Activated T-cell treated with anti-CD3 and anti-CD28 coated beads for 4 hours (primary cell): Measurements from ENCODE around the gene ST6GAL1.
"Not testable (repeated sequence)": the region's sequence is repeated elsewhere in the genome, so short reads cannot be mapped to it uniquely, and the experiment has no call there.

Source experiments
- DNase-seq: peaks from one replicate; pipeline ENCODE4 v3.0.0-alpha.2; 2020

The ST6GAL1 gene

DNA sequence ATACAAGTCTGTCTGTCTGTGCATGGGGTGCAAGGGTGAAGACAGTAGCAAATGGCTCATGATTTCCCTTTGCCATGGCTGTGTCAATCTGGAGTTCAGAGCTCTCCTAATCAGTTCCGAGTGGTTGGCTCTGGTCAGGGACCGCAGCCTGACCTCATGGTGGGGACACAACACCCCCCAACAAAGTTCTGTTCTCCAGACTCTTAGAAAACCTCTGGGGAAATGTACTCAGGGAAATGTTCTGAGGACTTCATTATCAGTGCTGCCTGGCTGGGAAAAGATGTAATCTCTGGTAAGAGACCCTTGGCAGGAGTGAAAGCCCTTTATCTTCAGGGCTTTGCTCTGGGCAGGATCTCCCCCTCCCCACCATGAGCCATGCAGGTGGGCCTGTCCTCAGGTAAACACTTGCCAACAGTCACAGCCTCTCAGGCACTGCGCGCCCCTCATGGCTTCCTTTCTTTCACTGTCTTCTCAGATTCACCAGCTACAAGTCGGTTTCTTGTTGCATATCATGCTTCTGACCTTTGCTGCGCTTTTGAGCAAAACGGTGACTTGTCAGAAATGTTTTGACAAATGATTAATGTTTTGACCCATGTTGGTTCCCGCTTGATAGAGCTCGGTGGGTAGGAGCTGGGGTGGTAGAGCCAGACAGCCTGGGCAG lies 95.5 kb downstream of the ST6GAL1 start:
- DNase-seq, result no peak

DNA sequence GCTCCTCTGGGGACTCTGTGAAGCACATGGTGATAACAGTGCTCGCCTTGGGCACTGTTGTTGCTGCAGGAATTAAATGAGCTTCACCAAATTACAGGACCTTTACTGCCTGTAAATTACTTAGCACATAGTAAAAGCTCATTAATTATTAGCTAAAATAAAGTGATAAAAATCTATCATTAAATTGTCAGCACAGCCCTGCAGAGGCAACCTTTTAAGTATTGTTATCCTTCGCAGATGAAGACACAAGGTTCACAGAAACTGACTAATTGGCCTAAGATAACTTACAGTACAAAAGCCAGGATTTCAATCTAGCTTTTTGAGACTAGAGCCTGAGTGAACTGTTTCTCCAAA lies 96.0 kb downstream of the ST6GAL1 start:
- no peak for DNase-seq

DNA sequence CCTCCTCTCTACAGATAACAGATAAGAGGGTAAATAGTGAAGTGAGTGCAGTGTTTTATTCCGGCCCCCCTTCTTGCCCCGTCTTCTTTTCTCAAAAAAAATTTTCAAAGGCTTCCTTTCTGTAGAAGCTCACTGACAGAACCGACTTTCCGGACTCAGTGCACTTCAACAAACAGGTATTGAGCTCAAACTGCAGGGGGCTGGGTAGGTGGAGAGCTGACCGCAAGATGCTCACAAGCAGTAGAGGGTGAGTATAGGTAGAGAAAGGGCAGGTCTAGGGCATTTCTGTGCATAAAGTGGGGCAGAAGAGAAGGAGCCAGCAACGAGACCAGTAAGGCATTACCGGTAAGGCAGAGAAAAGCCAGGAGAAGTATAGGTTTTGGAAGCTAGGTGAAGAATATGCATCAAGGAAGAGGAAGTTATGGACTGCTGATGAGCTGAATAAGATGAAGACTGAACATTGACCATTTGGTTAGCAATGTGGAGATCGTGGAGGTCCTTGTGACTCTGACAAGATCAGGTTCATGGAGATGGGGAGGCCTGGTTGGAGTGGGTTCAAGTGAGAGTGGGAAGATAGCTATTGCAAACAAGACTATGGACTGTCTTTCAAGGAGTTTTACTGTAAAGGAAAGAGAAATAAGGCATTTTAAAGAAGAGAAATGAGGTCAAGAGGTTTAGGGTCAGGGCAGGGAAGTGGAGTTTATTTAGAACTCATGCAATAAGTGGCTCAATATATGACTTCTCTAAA lies 97.4 kb downstream of the ST6GAL1 start:
- peak; percentile 53 for DNase-seq

DNA sequence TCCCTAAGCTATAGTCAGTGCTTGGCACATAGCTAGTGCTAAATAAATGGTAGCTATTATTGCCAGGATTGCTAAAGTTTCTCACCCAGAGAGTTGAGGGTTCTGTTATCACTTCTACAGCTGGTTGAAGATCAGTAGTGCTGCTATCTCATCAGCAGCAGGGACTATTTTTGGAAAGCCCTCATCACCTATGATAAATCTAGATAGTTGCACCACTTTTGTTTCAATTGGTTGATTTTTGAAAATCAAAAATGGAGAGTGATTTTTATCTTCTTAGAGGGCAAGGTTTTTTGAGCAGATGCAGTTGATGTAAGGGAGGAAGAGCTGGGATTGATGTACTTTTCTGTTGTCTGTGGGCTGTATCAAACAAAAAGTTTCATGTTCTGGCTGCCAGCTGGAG lies 101.6 kb downstream of the ST6GAL1 start:
- DNase-seq, result no peak

DNA sequence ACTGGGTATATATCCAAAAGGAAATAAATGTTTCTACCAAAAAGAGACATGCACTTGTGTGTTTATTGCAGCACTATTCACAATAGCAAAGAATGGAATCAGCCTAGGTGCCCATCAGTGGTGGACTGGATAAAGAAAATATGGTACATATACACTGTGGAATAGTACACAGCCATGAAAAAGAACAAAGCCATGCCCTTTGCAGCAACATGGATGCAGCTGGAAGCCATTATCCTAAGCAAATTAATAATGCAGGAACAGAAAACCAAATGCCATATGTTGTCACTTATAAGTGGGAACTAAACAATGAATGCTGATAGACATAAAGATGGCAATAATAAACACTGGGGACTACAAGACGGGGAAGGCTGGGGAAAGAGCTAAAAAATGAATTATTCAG lies 106.1 kb downstream of the ST6GAL1 start:
- DNase-seq, result no peak

DNA sequence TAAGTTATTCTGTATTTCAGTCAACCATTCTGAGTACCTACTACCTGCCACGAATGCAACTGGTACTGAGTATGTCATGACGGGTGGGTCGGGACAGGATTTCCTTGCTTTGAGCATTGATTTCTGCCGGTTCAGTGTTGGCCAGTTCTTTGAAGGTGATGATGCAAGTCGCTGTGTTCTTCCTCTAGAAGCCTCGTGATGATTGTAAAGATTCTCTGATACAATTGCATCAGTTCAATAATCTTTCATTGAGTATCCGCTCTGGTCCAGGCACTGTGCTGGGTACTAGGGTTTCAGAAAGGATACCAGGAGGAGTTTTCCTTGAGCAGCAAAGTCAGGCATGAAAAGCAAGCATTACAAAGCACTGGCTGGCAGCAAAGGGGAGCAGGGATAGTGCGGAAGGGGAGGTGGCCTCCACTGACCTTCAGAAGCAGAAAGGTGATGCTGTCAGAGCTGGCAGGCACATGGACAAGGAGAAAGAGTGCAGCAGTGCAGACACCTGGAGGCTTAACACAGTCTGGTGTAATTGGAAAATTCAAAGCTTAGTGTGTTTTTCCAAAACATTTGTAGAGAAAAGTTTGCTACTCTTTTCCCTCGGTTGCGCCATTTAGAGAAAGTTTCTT lies 108.9 kb downstream of the ST6GAL1 start:
- no peak for DNase-seq

DNA sequence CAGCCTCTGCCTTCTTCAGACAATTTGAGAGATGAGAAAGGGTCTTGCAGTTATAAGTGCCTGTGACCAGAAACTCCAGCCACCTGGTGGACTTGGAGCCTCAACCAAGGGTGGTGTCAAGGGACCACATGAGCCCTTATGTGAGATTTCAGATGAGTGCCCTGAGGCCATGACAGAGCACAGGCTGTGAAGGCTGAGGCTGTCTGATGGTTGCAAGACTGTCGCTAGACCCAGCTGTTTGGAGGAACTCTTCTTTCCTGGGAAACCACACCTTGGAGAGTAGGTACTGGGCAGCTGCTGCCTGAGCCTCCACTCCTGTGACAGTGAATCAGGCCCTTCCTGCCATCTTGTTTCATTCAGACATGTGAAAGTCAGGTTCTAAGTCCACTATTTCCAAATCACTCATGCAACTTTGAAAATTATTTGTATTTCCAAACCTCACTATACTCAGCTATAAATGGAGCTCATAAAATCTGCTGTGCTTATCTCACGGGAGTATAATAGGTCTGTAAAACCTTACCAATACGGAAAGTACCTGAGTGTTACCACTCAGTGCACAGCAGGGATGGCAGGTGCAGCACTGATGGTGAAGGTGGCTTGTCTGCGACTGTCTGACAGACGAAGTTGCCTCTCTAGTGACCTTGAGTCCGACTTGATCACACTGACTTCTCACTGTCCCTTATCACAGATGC lies 109.5 kb downstream of the ST6GAL1 start:
- DNase-seq, result no peak

DNA sequence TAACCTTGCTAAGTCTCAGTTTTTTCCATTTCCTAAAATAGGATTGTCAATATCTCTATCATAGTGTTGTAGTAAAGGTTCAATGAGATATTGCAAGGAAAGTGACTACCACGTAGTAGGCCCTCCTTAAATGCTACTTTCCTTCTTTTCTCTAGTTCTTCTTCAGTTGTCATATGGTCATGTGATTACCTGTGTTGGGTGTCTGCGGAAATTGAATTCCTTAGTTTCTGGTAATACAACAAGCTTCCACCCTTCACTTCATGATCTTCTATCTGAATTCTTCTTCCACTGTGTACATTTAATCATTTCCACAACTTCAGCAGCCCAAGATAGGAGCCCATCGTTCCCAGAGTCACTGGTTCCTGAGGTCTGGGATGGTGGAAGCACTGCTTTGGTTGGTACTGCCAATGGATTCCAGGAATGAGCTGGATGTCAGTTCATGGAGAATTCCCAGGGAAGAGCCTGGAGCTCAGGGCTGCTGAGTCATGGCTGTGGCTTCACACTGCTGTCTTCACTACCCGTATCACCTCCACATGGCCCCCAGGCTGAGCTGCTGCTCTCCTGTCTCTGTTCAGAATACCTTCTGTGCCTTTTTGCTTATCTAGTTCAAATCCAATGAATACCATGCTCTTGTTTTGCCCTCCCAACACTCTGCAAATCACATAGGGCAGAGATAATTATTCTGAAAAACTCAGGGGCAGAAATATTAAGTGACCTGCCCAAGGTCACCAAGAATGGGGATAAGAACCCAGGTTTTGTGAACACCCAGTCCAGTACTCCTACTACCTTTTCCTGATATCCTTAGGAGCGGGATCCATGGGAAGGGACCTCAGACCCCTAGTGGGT lies 110.4 kb downstream of the ST6GAL1 start:
- no peak for DNase-seq

DNA sequence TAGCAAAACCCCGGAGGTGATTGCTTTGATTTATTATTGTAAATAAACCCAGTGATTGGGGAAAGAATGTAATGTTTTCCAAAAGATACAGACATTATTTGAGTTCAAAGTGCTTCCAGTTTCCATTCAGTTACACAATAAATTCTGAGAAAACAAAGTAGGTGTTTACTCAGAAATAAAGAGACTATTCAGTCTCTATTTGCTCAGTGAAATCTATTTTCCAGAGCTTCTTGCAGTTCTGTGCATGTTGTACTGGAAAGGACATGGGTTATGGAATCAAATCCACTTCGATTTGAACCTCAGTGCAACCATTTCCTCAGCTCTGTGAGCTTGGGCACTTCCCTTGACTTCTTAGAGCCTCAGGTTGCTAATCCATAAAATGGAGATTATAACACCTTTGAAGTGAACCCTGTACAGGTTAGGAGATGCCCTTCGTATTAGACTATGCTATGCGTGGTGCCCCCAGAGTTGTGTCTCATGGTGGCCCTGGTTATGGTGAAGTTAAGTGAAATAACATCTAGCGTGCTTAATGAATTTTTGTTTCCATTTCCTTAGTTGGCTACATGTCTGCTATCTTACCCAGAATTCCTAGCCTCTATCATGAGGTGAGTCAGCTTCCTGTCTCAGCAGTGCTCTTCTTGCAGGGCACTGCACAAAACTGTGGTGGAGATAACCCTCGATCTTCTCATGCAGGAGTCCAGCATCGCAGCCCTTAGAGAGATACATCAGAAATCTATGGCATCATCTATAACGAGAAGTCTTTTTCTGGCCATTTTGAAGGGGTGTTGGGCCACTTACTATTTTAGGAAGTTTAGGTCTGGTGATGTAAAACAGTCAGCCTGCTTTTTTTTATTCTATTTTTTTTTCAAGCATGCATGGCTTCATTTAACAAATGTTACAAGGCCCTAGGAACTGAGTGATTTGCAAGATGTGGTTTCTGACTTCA lies 111.3 kb downstream of the ST6GAL1 start:
- peak; percentile 37 for DNase-seq

DNA sequence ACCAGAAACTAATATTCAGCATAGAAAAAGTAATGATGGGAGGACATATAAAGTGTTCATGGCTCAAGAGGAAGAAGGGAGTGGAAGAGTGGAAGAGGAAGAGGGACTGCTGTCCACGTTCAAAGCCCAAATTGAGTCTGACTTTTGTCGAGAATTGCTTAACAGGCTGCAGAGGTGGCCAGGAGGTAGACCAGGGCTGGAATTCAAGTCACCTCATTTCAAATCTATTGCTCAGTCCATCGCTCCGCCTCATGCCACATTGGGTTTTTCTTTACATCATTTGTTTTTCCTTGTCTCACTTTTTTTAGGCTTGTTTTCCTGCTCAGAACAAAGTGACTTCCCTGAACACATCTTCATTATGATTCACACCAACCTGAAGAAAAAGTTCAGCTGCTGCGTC lies 112.0 kb downstream of the ST6GAL1 start:
- DNase-seq, result no peak

DNA sequence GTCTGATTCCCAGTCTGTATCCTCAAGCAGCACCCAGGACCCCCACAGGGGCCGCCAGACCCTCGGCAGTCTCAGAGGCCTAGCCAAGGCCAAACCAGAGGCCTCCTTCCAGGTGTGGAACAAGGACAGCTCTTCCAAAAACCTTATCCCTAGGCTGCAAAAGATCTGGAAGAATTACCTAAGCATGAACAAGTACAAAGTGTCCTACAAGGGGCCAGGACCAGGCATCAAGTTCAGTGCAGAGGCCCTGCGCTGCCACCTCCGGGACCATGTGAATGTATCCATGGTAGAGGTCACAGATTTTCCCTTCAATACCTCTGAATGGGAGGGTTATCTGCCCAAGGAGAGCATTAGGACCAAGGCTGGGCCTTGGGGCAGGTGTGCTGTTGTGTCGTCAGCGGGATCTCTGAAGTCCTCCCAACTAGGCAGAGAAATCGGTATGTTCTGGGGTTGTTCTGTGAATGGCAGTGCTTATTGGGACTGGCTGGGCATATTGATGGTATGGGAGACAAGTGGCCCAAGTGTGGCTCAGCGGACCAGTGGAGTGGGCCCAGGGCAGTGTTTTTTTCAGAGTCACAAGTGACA lies 112.6 kb downstream of the ST6GAL1 start:
- DNase-seq, result no peak

DNA sequence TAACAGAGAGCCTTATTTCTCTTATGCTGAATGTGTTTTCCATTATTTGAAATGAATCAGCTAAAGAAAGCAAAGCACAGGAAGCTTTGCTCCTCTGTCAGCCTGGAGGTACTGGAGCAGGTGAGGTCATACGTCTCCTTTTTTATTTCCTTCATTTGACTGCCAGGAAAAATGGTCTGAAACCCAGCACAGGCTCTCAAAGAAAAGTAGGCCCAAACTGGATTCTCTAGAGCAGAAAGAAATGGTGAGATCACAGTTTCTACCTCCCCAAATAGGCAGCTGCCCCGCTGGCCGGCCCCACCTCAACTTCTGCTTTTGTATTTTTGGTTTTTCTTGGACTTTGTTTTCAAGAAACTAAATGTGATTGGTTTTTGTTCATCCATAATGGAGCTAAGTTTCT lies 113.9 kb downstream of the ST6GAL1 start:
- no peak for DNase-seq

DNA sequence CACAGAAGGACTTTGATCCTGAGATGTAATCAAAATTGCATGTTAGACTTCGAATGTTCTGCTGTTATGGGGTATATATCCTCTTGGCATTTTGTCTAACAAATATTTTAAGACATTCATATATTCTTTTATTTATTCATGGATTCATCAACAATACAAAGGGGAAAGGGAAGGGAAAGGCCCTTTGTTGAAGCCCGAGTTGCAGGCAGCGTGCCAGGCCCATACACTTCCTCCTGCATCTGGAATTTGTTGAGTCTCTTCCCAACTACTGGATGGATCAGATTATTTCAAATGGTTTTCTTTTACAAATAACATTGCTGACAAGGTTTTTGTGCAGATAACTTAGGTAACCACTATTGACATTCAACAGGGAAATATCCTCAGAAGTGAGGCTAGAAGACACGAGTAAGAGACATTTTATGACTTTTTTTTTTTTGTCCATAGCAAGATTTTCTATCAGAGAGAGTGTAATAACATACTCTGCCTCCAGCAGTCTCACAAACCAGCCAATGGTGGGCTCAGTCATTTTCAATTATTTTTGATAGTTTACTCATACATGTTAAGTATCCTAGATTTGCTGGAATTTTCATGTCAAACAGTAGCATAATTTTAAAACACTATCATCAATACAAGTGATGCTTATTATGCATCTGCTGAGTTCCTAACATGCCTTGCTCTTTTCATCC lies 114.7 kb downstream of the ST6GAL1 start:
- DNase-seq, result no peak

DNA sequence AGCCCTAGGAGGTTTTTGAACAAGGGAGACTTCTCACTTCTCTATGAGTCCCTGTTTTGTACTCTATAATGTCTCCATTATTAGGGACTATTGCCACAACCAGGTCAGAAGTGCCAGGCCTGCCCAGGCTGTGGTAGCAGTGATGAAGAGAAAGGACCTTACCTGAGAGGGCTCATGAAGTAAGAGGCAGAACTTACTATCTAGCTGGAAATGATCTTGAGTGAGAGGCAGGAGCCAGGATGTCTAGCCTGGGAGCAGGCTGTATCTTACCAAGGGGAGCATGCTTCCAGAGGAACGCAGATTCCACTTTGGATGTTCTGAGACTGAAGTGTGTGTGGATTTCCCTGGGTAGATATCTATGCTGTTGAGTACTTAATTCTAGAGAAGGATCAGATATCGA lies 115.7 kb downstream of the ST6GAL1 start:
- no peak for DNase-seq

DNA sequence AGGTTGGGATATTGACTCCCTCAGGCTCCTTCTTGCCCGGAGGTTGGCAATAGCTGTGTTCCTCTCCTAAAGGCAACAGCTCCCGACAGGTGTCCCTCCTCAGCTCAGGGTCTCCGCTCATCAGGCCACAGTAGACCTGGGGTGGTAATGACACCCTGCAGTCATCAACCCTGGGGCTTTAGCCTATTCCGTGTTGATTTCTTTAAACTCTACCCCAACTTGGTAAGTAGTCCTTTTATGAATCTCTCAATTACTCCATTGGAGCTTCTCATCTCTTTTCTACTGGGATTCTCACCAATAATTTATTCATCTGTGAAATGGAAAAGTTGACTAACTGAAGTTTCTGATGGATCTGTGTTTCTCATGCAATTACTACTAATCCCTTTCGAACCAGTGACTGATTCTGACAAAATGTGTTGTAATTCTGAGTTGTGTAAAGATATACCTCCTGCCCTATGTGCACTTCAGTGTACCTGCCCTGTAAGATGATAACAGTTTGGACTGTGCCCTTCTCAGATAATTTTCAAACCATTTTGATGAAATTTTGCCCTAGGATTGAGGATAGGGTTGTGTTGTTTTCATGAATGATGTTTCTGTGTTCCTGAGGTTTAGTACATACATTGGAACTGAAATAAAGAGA lies 119.3 kb downstream of the ST6GAL1 start:
- DNase-seq, result no peak

DNA sequence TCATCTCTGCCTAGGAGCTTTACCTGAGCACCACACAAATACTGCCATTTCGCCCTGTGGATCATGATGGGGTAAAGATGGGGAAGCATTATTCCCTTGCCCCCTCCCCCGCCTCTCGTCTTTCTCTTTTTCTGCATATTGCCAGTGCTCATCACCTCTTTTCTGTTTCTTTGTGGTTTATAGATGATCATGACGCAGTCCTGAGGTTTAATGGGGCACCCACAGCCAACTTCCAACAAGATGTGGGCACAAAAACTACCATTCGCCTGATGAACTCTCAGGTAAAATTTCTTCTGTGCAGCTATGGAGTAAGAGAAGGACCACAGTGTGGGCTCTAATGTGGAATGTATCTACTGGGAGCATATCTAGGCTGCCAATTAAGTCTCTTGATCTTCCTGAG lies 120.7 kb downstream of the ST6GAL1 start:
- DNase-seq, result no peak

DNA sequence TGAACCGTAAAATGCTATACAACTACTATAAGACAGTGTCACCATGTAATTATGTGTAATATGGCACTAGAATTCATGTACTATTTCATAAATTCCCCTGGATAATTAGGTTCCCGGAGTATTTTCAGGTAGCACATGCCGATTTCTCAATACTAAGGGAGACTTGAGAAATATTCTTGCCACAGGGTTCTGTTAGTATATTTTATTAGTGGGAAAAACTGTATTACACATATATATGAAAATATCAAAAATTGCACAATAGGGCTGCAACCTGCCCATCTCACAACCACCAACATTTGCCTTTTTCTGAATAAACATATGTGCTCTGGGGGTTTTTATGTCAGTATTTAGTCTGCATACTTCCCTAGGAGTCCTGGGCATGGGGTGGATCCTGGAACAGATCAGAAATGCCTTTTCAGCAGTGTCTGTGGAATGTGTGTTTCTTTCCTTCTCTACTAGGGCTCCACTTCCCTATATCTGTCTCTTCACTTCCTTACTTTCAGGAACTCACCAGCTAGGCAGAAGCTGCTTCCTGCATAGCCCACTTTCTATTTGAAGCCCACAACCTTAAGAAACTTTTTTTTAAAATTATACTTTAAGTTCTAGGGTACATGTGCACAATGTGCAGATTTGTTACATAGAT lies 121.5 kb downstream of the ST6GAL1 start:
- no peak for DNase-seq

DNA sequence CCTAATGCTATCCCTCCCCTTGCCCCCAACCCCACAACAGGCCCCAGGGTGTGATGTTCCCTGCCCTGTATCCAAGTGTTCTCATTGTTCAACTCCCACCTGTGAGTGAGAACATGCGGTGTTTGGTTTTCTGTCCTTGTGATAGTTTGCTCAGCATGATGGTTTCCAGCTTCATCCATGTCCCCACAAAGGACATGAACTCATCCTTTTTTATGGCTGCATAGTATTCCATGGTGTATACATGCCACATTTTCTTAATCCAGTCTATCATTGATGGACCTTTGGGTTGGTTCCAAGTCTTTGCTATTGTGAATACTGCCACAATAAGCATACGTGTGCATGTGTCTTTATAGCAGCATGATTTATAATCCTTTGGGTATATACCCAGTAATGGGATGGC lies 122.1 kb downstream of the ST6GAL1 start:
- not testable (repeated sequence) for DNase-seq

DNA sequence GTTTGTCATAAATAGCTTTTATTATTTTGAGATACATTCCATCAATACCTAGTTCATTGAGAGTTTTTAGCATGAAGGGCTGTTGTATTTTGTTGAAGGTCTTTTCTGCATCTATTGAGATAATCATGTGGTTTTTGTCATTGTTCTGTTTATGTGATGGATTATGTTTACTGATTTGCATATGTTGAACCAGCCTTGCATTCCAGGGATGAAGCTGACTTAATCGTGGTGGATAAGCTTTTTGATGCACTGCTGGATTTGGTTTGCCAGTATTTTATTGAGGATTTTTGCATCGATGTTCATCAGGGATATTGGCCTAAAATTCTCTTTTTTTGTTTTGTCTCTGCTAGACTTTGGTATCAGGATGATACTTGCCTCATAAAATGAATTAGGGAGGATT lies 124.1 kb downstream of the ST6GAL1 start:
- DNase-seq, result not testable (repeated sequence)

DNA sequence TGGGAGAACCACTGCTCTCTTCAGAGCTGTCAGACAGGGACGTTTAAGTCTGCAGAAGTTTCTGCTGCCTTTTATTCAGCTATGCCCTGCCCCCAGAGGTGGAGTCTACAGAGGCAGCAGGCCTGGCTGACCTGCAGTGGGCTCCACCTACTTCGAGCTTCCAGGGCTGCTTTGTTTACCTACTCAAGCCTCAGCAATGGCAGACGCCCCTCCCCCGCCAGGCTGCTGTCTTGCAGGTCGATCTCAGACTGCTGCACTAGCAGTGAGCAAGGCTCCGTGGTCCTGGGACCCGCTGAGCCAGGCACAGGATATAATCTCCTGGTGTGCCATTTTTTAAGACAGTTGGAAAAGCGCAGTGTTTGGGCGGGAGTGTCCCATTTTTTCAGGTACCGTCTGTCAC lies 127.5 kb downstream of the ST6GAL1 start:
- DNase-seq, result not testable (repeated sequence)
